Stimulated activated CD8-positive, alpha-beta memory T cell treated with anti-CD3 and anti-CD28 coated beads, Interleukin-2, amount 100 ng/mL, for 48 hours (primary cell): ENCODE data around the gene HGS.
A peak's percentile ranks its signal among the peaks of the same experiment; 100 is the strongest.
"Not testable (repeated sequence)": the region's sequence is repeated elsewhere in the genome, so short reads cannot be mapped to it uniquely, and the experiment has no call there.

Experiments used
- DNase-seq, 2 donors: peaks; one replicate each; pipeline ENCODE4 v3.0.0-alpha.2; 2020; ENCODE audit warnings: low read depth in 2 of 2

Gene HGS

GRCh38 chr17:81656118-81656743 lies 27.6 kb upstream of the HGS start, which contains the start of gene PDE6G:
TSS of gene PDE6G (minus strand) at chr17:81656542. CDS start at chr17:81653305, 3,237 bp downstream.
- no peak for DNase-seq

- no peak for DNase-seq
These were observed 27.0 kb upstream of the HGS start for GRCh38 chr17:81656835-81657234.

DNA sequence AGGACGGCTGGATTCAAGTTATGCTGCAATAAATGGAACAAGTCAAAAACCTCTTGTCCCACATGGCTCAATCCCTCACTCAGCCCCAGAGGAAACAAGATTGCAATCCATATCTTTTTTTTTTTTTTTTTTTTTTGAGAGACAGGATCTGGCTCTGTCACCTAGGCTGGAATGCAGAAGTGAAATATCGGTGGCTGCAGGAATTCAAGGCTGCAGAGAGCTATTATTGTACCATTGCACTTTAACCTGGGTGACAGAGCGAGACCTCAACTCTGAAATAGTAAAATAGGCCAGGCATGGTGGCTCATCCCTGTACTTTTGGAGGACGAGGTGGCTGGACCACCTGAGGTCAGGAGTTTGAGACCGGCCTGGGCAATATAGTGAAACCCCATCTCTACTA lies 24.8 kb upstream of the HGS start:
- DNase-seq = no peak

GRCh38 chr17:81660441-81660840 lies 23.4 kb upstream of the HGS start:
- DNase-seq = no peak

DNA sequence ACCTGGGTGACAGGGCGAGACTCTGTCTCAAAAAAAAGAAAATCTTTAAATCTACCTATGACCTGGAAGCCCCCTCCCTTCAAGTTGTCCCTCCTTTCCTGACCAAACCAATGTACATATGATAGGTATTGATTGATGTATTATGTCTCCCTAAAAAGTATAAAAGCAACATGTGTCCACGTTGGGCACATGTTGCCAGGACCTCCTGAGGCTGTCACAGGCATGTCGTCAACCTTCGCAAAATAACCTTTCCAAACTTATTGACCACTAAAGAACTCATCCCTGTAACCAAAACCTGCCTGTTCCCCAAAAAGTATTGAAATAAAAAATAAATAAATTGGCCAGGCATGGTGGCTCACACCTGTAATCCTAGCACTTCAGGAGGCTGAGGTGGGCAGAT lies 21.8 kb upstream of the HGS start:
- no peak for DNase-seq

DNA sequence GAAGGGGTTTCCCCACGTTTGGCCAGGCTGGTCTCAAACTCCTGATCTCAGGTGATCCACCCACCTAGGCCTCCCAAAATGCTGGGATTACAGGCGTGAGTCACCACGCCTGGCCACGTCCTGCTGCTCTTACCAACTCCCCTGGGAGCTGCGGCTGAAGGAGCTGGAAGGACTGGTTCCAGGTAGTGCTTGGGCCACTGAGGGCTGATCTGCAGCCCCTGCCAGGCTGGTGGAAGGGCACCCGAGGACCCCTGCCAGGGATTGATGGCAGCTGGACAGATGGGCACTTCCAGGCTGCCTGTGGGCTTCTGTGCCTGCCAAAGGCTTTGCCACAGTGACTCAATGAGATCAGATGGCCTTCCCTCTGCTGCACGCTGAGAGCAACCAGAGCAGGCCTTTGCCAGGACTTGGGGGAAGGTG lies 19.8 kb upstream of the HGS start:
- DNase-seq = no peak

GRCh38 chr17:81665205-81666091 lies 18.4 kb upstream of the HGS start:
- peak in 1 of 2 donors; percentile 48 for DNase-seq

- no peak for DNase-seq
These were observed 17.8 kb upstream of the HGS start for GRCh38 chr17:81666092-81666341.

GRCh38 chr17:81666342-81667191 lies 17.2 kb upstream of the HGS start, which contains the start of the genes CCDC137 and OXLD1:
TSS of gene CCDC137 (plus strand) at chr17:81666737. CDS start at chr17:81666767, 30 bp downstream.
TSS of gene OXLD1 (minus strand) at chr17:81666605. CDS start at chr17:81666577, 28 bp downstream.
- DNase-seq = peak; percentile 91 to 92

DNA sequence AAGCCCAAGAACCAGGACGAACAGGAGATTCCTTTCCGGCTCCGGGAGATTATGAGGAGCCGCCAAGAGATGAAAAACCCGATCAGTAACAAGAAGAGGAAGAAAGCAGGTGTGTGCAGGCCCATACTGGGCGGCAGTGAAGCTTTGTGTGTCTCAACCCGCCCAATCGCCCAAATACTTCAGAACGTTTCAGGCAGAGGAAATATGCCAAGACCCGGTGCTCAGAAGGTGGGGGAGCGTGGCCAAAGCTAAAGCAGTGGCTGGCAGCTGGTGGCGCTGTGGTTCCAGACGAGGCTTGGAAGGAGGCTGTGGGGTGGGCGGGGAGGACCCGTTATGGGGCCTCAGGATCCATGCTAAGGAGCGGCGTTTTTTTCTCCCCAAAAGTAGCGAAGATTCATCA lies 16.1 kb upstream of the HGS start:
- DNase-seq = no peak

DNA sequence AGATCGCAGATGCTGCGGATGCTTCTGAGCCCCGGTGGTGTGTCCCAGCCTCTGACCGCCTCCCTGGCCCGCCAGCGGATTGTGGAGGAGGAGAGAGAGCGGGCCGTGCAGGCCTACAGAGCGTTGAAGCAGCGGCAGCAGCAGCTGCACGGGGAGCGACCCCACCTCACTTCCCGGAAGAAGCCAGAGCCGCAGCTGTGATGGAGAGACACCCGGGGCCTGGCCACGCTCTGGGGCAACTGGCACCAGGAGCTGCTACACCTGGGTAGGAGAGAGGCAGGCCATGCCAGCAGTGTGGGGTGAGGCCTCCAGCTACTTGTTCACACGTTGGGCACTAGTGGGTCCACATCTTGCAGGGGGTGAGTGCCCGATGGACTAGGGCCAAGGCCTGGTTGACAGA lies 11.3 kb upstream of the HGS start:
- DNase-seq = no peak

DNA sequence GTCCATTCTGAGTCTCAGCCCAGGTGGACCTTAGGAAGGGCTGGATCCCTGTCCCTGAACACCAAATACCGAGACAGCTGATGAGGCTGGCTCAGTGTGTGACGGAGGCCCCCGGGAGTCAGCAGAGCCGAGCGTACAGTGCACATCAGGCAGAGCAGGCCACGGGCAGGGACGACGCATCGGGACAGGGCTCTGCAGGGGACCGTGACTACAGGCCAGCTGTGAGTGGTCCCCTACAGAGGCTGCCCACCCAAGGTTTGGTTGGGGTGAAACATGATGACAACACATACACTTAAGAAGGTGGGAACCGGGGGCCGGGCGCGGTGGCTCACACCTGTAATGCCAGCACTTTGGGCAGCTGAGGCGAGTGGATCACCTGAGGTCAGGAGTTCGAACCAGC lies 10.9 kb upstream of the HGS start:
- DNase-seq = no peak

GRCh38 chr17:81673561-81674258 lies 10.1 kb upstream of the HGS start:
- no peak for DNase-seq

- not testable (repeated sequence) for DNase-seq
These were observed 8.1 kb upstream of the HGS start for GRCh38 chr17:81675515-81676221.

DNA sequence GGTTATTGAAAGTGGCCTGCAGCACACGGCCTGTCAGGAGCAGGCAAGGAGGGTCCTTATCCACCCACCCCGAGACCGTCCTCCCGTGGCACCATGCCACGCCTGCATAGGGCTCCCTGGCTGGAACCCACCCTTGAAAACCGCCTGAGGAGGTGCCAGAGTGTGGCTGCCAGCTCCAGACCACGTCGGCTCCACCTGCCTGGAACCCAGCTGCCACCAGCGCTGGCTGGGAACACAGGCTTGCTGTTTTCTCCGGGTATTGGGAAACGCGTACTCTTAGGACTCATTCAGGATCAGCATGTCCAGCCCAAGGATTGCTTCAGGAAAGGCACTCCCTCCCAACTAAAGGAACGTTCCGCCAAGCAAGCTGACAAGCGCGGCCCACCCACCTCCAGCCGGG lies 6.9 kb upstream of the HGS start:
- DNase-seq = no peak

- DNase-seq = no peak
These were observed 3.7 kb upstream of the HGS start for GRCh38 chr17:81680150-81680549.

DNA sequence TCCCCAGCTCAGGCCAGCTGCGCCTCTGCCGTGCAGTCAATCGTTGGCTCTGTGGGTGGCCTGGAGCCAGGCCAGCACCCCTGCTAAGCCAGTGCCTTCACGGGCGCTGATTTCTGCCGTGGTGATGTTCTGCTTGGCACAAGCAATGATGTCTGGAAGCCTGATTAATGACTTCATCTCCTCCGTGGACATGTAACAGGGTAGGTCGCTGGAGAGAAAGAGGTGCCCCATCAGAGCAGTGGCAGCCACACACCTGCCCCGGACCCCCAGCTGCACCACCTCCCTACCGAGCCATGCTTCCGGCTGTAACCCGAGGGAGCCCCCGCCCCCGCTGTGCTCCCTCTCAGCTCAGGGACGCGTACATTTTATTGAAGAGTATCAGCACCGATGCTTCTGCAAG lies 2.1 kb upstream of the HGS start:
- no peak for DNase-seq

GRCh38 chr17:81682565-81683207 lies 1.1 kb upstream of the HGS start:
- no peak for DNase-seq

GRCh38 chr17:81683208-81683583 lies 615 bp upstream of the HGS start:
- no peak for DNase-seq

DNA sequence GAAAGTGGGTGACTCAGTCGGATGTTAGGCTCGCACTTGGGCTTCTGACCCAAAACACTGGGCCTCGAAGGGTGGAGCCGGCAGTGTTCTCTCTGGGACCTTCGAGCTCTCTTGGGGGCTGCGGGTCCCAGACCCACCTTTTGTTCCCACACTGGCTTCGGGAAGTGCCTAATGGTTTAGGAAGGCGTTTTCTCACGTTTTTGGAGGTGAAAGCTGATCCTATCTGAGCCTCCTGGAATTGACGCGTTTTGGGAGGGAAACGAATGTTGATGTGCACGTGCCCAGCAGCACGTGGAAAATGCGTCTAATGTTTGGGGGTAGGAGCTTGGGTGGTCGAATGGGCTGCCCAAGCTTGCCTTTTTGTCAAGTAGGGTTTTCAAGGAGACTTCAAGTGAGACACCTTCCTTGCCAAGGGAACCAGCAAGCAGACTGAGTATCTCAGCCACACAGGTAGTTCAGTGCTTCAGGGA lies 666 bp downstream of the HGS start:
- DNase-seq = no peak
